Nucleus accumbens (tissue), 56 donors: Measurements from ENCODE around the gene PASK.
A peak's percentile ranks its signal among the peaks of the same experiment; 100 is the strongest.
"Not testable (repeated sequence)": the region's sequence is repeated elsewhere in the genome, so short reads cannot be mapped to it uniquely, and the experiment has no call there.

ENCODE experiments used
- DNase-seq, 56 donors: peaks; one replicate each; lab custom pipeline; 2025; lab: John Stamatoyannopoulos, UW

The PASK gene

DNA sequence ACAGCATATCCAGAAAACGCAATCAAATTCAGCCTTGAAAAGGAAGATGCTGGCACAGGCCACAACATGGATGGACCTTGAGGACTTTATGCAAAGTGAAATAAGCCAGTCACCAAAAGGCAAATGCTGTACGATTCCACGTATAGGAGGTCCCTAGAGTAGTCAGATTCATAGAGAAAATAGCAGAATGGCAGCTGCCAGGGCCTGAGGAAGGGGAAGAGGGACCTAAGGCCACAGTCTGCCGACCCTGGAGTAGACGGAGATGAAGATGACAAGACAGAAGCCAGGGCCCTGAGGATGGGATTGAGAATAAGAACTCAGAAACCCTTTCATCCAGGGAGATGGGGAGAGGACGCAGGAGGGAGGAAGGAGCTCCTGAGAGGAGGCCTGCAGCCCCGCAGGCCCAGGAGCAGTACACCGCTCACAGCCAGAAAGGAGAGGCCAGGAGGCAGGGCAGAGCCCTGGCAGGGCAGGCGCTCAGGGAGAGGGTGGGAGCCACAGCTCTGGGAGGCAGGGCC, 39.1 kb downstream of the PASK start:
- DNase-seq = no peak

DNA sequence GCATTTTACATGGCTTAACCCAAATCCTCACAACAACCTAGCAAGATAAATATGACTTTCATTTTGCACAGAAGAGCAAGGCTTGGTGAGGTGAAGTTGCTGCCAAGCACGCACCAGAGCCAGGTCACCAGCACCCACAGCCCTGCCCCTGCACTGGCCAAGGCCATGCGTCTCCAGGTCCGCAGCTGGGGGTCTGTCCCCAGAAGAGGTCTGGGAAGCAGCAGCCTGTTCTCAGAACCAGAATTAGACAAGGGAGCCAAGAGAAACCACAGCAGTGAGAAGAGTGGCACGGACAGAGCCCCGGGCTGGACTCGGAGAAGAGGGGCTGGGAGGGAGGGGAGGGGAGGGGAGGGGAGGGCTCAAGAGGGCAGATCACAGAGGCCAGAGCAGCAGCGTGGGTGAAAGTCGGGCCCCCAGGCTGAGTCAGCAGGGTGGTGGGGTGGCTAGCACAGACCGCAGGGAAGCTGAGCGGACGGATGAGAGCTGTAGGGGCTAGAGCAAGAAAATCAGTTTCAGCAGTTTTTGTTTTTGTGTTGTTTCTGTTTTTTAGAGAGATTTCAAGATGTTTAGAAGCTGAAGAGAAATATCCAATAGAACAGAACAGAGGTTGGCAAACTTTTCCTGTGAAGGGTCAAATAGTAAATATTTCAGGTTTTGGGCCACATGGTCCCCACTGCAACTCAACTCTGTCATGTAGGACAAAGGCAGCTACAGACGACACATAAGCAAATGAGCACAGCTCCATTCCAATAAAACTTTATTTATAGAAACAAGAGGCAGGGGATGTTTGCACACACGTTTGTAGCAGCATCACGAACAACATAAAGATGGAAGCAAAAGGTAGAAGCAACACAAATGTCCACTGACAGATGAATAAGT, 39.8 kb downstream of the PASK start:
- no peak for DNase-seq

DNA sequence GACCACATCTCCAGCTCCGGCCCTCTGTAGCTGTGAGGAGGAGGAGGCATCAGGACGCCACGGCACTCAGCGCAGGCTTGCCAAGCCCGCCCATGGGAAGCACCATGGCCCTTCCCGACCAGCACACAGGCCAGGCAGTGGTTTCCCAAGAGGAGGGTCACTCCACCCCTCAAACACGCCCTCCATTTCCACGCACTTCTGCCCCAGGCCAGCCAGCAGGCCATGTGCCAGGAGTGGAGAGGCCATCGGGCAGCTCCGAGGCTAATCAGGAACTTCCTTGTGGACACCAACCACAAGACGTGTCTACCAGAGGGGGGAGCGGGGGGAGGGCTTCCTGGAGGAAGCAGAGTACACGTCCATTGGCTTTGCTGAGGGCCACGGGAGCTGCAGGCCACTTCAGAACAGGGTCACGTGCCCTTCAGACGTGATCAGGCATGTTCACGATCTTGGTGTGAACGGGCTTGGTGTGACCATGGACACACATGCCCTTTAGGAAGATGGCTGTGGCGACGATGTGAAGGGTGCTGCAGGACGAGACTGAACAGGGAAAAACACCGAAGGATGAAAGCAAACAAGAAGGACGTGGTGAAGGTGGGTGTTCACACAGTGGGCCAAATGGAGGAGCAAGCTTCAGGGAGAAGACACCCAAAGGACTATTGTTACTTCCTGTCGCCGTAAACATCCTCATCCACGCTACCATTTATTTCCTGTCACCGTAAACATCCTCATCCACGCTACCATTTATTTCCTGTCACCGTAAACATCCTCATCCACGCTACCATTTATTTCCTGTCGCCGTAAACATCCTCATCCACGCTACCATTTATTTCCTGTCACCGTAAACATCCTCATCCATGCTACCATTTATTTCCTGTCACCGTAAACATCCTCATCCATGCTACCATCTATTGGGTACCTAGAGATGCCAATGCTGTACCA, 40.7 kb downstream of the PASK start:
- peak in 1 of 56 donors; percentile 10 for DNase-seq

DNA sequence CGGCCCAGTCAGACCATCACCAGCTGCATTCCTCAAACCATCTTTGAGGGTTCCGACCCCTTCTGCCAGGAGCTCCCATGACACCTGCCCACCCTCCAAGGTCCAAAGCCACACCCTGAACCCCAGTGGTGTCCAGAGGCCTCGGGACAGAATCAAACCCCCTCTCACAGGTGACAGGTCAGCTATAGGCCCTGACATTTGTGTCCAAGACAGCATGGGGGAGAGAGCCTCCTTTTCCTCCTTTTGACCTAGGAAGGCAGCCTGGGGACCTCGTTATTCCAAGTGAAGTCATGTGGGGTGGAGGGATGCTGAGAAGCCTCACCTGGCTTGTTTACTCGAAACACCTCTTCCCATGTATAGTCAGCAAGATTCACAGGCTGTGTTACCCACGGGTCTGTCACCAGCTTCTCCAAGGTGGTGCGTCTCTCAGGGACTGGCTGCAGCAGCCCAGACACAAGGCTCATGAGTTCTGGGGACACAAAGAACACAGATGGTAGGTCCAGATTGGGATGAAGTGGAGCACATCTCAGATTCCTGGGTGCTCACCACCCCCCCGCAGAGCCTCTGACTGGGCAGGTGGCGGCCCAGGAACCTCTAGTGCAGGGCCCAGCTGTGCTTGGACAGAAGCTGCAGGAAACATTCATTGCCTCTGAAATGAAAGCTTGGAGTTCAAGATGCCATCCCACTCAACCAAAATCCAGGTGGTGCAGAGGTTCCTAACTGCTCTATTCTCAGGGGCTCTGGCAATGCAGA, 42.1 kb downstream of the PASK start:
- no peak for DNase-seq

DNA sequence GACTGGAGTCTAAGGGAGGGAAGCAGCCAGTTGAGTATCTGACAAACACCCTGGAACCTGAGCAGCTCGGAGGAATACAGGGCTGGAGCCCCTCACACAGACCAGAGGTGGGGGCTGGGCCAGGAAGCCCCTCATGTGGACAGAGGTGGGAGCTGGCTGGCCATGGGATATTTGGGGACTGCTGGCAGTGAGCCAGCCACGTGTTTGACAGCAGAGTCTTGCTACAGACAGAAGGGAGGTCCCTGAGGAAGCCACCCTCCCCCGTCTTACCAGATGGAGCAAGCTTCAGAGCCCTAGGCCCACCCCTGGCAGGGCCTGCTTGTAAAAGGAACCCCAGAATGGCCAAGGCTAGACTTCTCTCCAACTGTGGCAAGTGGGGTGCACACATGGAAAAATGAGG, 43.6 kb downstream of the PASK start:
- DNase-seq = no peak

DNA sequence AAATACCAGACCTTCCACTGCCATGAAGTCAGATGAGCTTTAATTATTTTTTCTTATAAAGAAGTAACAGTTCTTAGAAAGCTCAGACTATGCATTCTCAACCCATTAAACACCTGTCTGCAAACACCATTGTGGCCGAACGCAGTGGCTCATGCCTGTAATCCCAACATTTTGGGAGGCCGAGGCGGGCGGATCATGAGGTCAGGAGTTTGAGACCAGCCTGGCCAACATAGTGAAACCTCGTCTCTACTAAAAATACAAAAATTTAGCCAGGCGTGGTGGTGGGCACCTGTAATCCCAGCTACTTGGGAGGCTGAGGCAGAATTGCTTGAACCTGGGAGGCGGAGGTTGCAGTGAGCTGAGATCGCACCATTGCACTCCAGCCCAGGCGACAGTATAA, 44.7 kb downstream of the PASK start:
- not testable (repeated sequence) for DNase-seq

DNA sequence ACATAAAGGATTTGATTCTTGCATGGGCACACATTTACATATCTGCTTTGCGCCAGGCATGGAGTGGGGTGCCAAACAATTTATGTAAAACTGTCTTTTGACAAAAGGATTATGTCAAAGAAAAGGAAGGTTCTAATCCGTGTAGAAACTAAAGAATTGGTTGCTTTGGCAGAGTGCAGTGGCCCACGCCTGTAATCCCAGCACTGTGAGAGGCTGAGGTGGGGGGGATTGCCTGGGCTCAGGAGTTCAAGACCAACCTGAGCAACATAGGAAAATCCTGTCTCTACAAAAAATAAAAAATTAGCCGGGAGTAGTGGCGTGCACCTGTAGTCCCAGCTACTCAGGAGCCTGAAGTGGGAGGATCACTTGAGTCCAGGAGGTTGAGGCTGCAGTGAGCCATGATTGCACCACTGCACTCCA, 46.1 kb downstream of the PASK start:
- DNase-seq = no peak

DNA sequence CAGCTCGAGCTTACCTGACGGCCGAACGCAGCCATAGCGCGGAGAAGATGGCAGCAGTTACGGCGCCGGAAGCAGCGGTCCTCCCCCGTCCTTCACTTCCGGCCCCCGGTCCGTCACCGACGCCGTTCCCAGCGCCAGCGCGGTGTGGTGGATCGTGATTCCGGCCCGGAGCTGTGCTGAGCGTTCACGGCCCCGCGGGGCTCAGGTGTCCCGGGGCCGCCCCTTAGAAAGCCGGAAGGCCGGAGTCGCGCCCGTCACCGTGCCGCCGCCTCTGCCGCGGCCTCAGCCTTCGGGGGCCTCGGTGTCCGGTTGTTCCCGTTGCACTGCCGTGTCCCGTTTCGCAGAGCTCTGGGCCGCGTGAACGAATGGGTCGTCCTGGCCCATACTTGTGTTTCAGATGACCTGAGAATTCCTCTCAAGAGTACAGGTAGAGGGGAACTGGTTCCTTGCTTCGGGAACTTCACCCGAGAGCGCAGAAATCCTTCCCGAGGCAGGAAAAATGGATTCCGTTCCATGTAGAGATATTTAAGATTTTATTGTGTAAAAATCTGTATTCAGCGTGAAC, 47.0 kb downstream of the PASK start, which contains the start of gene MTERF4:
Gene MTERF4, minus strand, starts transcription at position 49 of the 565 bp plus-strand sequence. Its CDS starts 14 bp downstream, at position 35.
- peak in 53 of 56 donors; percentile 44 to 92 (median 76) for DNase-seq

DNA sequence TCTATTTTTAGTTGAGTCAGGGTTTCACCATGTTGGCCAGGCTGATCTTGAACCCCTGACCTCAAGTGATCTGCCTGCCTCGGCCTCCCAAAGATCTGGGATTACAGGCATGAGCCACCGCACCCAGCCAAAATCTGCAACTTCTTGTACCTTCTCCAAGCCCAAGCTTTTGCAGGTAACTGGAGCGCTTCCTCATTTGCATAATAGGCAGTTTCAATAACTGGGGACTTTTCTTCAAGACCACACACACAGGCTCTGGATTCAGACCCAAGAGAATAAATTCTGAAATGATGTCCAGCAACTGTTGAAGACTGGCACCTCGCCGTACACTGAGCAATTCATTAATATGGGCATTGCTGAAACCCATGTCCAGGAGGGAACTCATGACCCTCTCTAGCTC, 50.0 kb downstream of the PASK start:
- no peak for DNase-seq

DNA sequence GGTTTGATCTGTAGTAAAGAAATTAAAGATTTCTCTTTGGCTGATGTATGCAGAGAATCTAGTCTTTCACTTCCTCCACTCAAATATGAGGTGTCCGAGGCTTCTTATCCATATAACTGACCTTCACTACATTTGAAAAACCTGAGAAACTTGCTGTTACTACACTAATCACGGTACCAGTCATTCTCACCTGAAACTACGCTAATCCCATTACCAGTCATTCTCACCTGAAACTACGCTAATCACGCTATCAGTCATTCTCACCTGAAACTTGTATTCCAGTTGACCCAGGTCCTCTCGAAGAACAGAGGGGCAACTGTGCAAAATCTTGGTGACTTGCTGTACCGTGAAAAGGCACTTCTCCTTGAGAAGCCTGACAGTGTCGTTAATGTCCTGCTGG, 52.3 kb downstream of the PASK start:
- DNase-seq = no peak

DNA sequence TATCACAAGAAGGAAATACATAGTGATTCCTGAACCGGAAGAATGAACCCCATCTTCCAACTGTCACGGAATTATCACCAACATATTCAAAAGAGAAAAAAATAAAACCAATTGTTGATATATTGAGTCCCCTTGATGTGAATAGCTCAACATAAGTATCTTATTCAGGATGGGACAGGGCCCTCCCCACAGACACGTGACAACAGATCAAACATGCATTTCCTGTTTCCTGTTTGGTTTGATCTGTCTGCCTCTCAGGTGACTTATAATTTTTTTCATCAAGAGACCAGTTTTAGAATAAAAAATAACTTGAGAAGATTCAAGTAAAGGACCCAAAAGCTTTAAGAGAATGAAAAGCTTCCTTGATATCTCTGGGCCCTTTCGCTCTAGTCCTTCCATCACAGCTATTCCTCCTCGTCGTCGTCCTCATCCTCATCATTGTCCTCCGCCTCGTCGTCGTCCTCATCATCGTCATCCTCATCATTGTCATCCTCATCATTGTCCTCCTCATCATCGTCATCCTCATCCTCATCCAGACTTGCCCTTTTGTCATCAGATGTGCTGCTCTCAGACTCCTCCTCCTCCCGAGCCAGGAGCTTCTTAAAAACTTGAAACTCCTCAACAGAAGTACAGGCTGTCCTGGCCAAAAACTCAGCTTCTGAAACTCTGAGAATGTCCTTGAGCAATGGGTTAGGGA, 53.5 kb downstream of the PASK start:
- DNase-seq = no peak

DNA sequence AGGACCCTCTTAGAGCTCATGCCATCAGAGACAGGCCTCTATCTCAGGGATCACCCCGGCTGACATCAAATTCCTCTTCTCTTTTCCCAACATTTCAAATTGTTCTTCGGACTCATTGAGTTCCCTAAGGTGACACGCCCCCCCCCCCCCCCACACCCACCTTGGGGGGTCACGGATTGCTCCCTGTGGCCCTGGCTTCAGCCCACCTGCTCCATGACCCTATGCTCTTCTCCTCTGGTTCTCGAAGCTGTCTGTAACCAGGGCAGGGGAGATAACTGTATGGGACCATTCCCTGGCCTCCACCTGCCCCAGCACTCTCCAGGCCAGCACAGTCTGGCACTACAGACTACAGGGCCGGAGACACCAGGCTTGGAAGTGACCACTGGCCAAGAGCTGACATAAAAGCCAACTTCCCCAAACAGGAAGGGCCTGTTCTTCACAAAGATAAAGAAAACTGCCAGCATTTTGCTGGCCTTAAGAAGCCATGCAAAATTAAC, 54.3 kb downstream of the PASK start:
- no peak for DNase-seq

DNA sequence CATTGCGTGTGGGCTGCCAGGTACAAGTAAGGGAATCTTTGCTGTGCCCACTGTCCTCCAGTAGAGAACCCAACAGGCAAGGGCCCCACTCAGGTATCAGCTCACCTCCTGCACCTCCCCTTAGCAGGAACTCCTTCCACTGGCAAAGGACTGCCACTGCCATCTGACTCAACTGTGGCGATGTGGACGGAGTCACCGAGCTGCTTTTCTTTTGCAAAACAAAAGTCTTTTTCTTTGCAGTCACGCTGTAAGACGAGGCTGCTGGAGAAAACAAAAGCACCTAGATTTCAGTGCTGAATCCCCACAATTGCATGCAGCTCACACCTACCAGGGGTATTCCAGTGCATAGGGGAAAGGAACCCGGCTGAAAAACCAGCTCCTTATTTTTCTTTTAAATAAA, 55.1 kb downstream of the PASK start:
- DNase-seq = no peak

DNA sequence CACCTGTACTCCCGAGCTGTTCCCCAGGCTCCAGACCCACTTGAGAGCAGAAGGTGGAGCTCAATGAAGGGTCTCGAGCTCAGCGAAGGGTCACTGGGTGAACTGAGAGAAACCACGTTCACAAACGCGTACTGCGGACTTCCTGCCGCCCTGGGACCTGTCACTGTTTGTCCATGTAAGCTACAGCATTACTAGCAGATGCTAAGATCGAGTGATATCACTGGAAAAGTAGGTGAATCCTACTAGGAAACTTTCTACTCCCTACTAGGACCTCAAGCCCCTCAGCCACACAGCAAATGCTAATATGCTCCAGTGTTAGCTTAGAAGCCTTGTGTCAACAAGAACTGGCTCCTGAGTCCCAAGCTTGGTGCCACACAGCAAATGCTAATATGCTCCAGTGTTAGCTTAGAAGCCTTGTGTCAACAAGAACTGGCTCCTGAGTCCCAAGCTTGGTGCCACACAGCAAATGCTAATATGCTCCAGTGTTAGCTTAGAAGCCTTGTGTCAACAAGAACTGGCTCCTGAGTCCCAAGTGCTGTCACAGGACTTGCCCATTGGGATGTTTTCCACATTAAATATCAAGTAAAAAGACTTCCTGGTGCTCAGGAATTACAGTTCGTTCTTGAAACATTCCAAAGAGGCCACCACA, 56.0 kb downstream of the PASK start:
- not testable (repeated sequence) for DNase-seq

DNA sequence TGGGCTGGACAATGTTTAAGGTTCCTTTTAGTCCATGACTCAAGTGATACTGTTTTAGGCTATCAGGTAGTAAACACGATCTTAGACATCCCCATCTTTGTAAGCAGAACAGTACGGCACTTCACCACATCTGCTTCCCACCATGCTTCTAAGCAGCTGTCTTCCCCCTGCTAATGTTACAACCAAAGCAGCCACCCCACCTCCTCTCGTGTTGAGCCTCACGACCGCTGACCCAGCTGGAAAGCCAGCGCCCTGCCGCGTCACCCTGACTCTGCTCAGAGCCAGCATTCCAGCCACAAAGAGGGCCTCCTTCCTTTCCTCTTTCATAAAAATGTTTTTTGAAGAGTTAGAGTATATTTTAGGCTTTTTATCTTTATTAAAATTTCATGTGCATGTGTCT, 56.6 kb downstream of the PASK start:
- DNase-seq = no peak

DNA sequence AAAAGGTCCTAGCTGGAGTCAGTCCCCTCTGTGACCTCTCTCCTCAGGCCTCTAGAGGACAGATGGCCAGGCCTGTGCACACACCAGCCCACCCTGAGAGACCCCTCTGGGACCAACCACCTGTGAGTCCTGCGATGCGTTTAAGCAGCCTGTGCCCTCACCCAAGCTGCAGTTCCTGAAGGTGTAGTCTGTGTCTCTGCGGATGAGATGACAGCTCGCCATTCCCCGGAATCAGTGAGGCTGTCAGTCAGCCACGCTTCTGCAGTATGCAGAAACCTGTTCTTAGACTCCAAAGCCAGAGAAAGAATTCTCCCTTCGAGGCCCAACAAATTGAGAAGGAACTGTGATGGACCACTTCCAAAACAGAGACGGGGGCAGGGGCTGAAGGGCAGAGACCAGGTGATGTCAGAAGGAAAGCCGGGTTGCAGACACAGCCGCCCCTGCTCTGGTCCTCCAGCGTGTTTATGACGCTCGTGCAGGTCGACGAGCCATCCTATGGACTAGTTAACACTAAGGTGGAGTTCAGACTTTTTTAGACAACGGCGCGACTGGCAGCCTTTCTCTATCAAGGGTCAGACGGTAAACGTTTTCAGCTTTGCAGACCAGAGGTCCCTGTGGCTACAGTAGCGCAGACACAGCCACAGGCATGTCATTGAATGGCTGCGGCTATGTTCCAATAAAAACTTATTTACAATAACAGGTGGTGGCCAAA, 57.4 kb downstream of the PASK start:
- DNase-seq = no peak

DNA sequence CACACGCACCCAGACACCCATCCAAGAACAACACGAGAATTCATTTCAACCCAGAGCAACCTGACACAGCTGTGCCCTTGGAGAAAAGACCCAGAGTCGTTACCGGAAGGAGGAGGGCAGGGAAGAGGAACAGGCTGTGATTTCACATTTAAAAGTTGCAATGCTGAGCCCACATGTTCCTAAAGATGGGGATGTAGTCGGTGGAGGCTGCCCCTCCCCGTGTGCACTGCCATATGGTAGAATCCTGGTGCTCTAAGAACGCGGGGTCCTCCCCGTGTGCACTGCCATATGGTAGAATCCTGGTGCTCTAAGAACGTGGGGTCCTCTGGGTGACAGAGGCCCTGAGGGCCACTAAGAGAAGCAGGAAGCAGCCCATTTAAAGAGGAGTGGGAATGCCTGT, 58.1 kb downstream of the PASK start:
- no peak for DNase-seq
